ENCODE results near the gene ADAM15. TPM values are rescaled to one million over a fixed set of nuclear protein-coding genes. Genes with fewer than 3 reads are reported as not detected.
A peak's percentile ranks its signal among the peaks of the same experiment; 100 is the strongest.

Gene ADAM15
- total and polyA plus RNA-seq, 4 donors, result 49.5 to 233 (median 160) TPM

DNA sequence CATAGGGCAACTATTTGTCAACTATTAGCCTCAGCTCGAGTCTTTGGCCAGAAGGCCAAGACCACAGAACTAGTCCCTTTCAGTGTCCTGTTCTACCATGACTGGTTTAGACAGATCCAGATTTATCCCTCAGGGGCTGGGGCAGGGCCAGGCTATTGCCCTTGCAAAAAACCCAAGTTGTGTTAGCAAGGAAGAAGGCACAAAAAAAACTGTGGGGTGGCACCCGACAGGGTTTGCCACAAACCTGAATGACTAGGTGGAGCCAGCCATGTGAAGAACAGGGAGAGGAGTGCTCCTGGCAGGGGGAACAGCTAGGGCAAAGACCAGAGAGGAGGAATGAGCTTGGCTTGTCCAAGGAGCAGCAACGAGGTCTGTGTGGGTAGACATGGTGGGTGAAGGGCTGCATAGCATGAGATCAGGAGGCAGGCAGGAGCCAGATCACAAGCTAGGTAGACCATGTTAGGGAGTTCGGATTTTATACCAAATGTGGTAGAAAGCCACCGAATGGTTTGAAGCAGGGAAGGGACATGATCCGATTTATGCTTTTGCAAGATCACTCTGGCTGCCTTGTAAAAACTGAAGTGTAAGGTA, 13.2 kb upstream of the ADAM15 start:
- no peak overlapping the region for H3K27ac ChIP-seq (ENCODE audit: low read depth in 1 of 2, low read length in 1 of 2)
- 84 to 90% methylated on average over 6 of the region's 6 CpGs for WGBS, 2 donors
- H3K36me3 ChIP-seq (ENCODE audit: control insufficient read depth in 4 of 4, insufficient read depth in 4 of 4, low read length in 4 of 4), result no peaks in the 10 kb centered on the region
- no peak overlapping the region for H3K4me3 ChIP-seq
- TF ChIP-seq, protein P1, sequence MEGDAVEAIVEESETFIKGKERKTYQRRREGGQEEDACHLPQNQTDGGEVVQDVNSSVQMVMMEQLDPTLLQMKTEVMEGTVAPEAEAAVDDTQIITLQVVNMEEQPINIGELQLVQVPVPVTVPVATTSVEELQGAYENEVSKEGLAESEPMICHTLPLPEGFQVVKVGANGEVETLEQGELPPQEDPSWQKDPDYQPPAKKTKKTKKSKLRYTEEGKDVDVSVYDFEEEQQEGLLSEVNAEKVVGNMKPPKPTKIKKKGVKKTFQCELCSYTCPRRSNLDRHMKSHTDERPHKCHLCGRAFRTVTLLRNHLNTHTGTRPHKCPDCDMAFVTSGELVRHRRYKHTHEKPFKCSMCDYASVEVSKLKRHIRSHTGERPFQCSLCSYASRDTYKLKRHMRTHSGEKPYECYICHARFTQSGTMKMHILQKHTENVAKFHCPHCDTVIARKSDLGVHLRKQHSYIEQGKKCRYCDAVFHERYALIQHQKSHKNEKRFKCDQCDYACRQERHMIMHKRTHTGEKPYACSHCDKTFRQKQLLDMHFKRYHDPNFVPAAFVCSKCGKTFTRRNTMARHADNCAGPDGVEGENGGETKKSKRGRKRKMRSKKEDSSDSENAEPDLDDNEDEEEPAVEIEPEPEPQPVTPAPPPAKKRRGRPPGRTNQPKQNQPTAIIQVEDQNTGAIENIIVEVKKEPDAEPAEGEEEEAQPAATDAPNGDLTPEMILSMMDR (IDR thresholded peaks at IDR 0.05; ENCODE audit: control extremely low read depth, extremely low read depth), result no peak
- no peaks in the 10 kb centered on the region for H3K9me3 ChIP-seq (ENCODE audit: control insufficient read depth in 4 of 4, insufficient read depth in 3 of 4, low read length in 3 of 4)
- peaks cover 0 to 5% (median 0%) of the 10 kb centered on the region in 5 donors for H3K4me1 ChIP-seq (ENCODE audit: control insufficient read depth in 5 of 5, insufficient read depth in 5 of 5, low read length in 5 of 5)
- DNase-seq, result no peak
- ATAC-seq (ENCODE audit: insufficient read depth, low FRiP score), result no peak
- H3K9ac ChIP-seq (ENCODE audit: insufficient read depth in 1 of 2, low read length in 2 of 2), result no peak overlapping the region
- H3K27me3 ChIP-seq (ENCODE audit: control insufficient read depth in 3 of 3, insufficient read depth in 3 of 3, low read length in 2 of 3), result no peaks in the 10 kb centered on the region

DNA sequence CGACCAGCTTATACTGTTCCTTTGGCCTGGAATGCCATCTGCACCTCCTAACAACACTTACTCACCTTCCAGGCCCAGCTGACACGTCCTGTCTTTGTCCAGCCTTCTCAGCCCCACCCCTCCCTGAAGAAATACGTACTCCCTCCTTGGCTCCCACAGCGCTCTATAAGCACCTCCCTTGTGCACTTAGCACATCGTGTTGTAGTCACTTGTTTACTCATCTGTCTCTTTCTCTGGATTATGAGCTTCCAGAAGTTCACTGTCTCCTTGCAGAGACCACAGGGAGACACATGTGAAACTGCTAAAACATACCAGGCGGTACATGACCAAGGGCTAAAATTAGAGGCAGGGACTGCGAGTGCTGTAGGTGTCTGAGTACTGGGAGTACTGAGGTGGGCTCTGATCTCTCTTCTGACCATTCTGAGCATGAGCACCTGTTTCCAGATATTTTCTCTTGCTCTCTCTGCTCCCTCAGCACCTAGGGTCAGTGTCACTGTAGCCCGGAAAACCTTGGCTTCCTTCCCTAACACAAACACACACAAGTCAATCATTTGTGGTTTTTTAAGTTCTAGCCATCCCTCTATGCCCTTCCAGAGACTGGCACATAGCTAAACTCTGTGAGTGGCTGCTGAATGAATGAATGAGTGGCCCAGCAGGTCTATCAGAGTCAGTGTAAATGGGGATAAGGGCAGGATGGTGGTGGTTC, 12.4 kb upstream of the ADAM15 start:
- peaks cover 0 to 5% (median 0%) of the 10 kb centered on the region in 5 donors for H3K4me1 ChIP-seq (ENCODE audit: control insufficient read depth in 5 of 5, insufficient read depth in 5 of 5, low read length in 5 of 5)
- TF ChIP-seq, protein P1 (IDR thresholded peaks at IDR 0.05; ENCODE audit: control extremely low read depth, extremely low read depth), result no peak
- H3K27me3 ChIP-seq (ENCODE audit: control insufficient read depth in 3 of 3, insufficient read depth in 3 of 3, low read length in 2 of 3), result no peaks in the 10 kb centered on the region
- WGBS, 2 donors, result 26 to 27% methylated on average over 8 of the region's 8 CpGs
- peak; percentile 60 for ATAC-seq (ENCODE audit: insufficient read depth, low FRiP score)
- no peak overlapping the region for H3K4me3 ChIP-seq
- no peak for DNase-seq
- H3K9me3 ChIP-seq (ENCODE audit: control insufficient read depth in 4 of 4, insufficient read depth in 3 of 4, low read length in 3 of 4), result no peaks in the 10 kb centered on the region
- H3K36me3 ChIP-seq (ENCODE audit: control insufficient read depth in 4 of 4, insufficient read depth in 4 of 4, low read length in 4 of 4), result no peaks in the 10 kb centered on the region
- no peak overlapping the region for H3K9ac ChIP-seq (ENCODE audit: insufficient read depth in 1 of 2, low read length in 2 of 2)
- H3K27ac ChIP-seq (ENCODE audit: low read depth in 1 of 2, low read length in 1 of 2), result no peak overlapping the region

DNA sequence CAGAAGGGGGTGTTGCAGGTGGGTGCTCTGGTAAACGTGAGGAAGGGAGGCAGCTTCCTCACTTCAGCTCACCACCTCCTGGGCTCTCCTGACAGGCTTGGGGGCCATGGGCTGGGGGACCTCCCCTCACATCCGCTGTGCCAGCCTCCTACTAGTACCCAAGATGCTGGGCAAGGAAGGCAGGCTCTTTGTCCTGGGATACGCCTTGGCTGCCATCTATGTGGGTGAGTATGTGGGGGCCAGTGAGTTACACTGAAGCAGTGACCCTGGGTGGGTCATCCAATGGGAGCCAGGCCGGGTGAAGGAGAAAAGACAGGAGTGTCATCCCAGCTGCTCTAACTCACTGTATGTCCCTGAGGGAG, 11.8 kb upstream of the ADAM15 start:
- Histone ChIP-seq H3K9ac (ENCODE audit: insufficient read depth in 1 of 2, low read length in 2 of 2) (no peak overlapping the region), H3K27ac (ENCODE audit: low read depth in 1 of 2, low read length in 1 of 2) (no peak overlapping the region), H3K4me3 (no peak overlapping the region), H3K27me3 (ENCODE audit: control insufficient read depth in 3 of 3, insufficient read depth in 3 of 3, low read length in 2 of 3) (no peaks in the 10 kb centered on the region), H3K36me3 (ENCODE audit: control insufficient read depth in 4 of 4, insufficient read depth in 4 of 4, low read length in 4 of 4) (no peaks in the 10 kb centered on the region), H3K4me1 (ENCODE audit: control insufficient read depth in 5 of 5, insufficient read depth in 5 of 5, low read length in 5 of 5) (peaks cover 0 to 5% (median 0%) of the 10 kb centered on the region in 5 donors), H3K9me3 (ENCODE audit: control insufficient read depth in 4 of 4, insufficient read depth in 3 of 4, low read length in 3 of 4) (no peaks in the 10 kb centered on the region)
- WGBS, 2 donors, result 66 to 75% methylated on average over 4 of the region's 4 CpGs
- no peak for DNase-seq
- ATAC-seq (ENCODE audit: insufficient read depth, low FRiP score), result no peak
- TF ChIP-seq, protein P1 (IDR thresholded peaks at IDR 0.05; ENCODE audit: control extremely low read depth, extremely low read depth), result no peak

All from lung (tissue), 12 donors.